GM21825 (cell line): ENCODE data around the gene FIS1.

Experiments used
- ATAC-seq: cut with Tn5 transposase; IDR thresholded peaks from one replicate; pipeline ENCODE4 v1.9.1; 2021; ENCODE audit warnings: mild to moderate bottlenecking, moderate library complexity; ENCODE audit not compliant: unreplicated experiment

The FIS1 gene

DNA sequence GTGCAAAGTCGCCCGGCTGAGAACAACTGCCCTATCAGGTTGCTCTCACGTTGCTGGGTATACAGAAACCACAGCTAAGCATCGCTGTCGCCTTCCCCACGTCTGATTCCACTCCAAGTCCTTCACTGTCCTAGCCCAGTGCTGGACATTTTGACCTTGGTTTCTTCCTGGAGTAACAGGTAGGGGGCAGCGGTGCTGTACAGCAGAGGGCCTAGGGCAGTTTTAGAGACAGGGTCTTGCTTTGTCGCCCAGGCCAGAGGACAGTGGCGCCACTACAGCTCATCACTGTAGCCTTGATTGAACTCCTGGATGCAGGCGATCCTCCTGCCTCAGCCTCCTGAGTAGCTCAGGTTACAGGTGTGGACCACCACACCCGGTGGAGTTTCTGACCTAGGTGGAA lies 9.8 kb downstream of the FIS1 start:
- no peak for ATAC-seq

DNA sequence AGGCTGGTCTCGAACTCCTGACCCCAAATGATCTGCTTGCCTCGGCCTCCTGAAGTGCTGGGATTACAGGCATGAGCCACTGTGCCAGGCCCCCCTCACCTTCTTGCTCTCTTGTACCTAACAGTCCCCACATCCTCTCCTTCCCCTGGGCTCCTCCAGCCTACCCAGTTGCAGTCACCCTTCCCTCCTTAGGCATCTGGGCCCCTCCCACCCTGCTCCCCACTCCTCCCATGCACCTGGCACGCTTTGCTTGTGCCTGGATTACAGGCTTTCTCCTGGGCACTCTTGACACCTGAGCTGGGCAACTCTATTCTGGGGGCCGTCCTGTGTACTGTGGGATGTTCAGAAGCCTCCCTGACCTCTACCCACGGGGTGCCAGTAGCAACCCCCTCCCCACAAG lies 10.2 kb downstream of the FIS1 start:
- ATAC-seq, result no peak

DNA sequence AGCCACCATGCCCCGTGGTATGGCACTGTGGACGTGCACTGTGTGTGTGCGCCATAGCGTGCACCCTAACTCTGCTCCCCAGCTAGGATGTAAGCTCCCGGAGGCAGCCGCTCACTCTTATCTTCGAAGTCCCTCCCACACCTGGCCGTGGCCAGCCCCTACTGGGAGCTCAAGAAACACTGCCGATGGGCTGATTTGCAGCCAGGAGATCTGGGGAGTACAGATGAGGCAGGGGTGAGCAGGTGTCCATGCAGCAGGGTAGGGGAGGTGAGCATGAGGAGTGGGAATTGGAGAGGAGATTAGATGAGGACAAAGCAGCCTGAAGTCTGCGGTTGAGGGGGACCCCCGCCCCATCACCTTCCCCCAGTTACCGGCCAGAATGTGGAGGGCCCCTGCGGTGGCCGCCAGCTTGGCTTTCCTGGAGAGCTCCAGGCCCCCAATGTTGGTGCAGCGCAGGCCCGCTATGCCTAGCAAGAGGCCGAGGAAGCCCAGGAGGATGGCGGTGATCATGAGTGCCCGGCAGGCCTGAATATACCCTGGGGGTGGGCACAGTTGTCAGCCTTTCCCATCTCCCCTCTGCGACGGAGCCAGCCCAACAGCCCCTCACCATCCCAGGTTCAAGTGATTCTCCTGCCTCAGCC lies 10.9 kb downstream of the FIS1 start:
- no peak for ATAC-seq

DNA sequence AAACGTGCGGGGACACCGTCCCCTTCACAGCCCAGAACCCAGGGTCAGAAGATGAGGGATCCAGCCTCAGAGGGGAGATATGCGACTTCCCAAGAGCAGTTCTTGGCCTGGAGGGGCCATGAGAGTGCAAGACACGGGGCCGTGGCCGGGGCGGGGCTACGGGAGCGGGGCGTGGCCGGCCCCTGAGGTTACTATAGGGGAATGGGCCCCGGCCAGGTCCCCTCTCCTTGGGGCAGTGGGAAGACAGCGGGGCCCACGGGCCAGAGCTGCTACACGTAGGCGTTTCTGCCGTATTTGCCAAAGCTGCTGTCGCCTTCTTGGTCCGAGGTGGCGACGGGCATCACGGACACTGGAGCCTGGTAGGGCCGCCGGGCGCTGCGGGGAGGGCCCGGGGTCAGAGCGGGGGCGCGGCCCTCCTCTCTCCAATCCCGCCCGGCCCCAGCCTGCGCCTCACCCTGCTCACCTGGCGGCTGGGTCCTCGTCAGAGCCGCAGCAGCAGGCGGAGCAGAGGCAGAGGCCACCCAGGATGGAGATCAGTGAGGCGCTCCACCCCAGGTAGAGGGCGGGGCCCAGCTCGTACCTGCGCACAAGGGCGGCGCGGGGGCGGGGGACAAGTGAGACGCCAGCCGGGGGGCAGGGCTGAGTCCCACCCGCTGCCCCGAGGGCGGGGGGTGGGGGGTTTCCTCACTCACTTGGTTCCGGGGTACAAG lies 12.6 kb downstream of the FIS1 start:
- no peak for ATAC-seq

DNA sequence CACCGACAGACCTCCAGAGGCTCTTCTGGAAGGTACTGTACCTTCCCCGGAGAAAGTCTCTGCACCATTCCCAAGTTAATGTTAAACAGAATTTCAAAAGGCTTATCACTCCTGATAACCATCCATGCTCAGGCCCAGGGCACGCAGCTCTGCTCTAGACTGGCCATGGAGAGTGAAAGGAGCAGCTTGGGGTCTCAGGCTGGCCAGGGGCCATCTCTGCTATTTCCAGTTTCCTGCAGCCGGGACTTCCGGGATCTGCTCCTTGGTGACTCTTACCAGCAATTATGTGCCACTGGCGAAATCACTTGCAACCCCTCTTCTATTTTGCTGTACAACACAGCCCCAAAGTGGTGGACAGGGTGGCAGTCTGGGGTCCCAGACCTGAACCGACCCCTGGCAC lies 13.2 kb downstream of the FIS1 start:
- no peak for ATAC-seq

DNA sequence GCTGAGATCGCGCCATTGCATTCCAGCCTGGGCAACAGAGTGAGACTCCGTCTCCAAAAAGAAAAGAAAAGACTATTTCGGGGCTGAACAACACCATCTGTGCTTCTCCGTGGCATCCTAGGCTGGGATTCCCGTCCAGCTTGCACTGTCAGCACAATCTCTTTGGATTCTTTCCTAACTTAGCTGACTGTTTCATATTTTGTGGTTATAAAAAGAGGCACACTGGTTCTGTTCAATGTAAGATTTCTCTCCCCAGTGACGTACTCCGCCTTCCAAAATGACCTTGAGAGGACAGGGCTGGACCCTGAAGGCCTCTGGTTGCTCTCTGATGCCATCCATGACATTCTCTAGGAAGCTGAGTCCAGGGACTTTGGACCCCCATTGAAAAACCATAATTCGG lies 18.2 kb downstream of the FIS1 start:
- ATAC-seq, result no peak

DNA sequence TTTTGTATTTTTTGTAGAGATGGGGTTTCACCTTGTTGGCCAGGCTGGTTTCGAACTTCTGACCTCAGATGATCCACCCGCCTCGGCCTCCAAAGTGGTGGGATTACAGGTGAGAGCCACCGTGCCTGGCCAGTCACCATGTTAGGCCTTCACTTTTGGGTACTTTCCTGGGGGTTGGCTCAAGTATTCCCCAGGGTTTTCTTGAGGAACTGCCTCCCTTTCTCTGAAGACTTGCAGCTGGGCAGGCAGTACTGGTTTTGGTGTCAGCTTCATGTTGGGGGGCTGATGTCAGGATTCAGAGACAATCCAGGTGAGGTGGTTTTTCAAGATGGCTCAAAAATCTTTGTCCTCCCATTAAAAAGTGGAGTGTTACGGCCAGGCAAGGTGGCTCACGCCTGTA lies 19.2 kb downstream of the FIS1 start:
- ATAC-seq, result no peak

DNA sequence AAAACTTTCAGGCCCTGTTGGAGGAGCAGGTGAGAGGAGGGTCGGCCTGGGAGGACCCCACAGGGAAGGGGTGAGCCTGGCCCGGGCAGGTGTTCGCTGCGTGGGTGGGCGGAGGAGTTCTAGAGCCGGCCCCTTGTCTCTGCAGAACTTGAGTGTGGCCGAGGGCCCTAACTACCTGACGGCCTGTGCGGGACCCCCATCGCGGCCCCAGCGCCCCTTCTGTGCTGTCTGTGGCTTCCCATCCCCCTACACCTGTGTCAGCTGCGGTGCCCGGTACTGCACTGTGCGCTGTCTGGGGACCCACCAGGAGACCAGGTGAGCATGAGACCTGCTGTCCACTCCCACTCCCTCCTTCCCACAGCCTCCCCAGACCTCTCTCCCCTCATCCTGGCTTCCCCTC lies 21.4 kb downstream of the FIS1 start:
- ATAC-seq, result no peak

DNA sequence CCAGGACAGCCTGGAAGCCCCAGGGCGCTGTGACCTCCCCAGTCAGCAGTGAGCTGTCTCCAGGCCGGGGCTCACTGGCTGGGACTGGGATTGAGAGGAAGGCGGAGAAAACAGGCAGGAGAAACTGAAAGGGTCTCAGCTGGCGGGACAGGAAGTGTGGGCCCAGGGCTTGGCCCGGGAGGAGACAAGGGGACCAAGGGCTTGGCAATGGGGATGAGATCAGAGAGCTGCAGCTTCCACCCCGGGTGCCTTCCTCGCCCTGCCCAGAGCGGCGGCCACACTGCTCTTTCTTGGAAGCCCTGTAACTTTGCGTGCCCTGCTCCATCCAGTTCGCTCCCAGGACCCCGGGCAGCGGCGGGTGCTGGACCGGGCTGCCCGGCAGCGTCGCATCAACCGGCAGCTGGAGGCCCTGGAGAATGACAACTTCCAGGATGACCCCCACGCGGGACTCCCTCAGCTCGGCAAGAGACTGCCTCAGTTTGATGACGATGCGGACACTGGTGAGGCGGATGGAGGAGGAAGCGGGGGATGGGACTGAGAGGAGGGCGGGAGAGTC lies 22.5 kb downstream of the FIS1 start:
- ATAC-seq, result no peak

DNA sequence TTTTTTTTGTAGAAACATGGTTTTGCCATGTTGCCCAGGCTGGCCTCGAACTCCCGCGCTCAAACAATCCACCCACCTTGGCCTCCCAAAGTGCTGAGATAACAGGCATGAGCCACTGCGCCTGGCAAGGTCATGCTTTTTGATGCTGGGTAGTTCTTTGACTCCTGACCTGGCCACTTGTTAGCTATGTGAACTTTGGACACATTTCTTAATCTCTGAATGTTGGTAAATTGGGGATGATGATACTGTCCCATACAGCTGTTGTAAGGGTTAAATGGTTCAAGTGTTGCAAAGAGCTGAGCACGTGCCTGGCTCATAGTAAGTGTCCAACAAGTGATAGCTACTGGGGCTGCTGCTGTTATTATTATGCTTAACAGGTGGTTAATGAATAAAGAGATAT lies 24.6 kb downstream of the FIS1 start:
- no peak for ATAC-seq

DNA sequence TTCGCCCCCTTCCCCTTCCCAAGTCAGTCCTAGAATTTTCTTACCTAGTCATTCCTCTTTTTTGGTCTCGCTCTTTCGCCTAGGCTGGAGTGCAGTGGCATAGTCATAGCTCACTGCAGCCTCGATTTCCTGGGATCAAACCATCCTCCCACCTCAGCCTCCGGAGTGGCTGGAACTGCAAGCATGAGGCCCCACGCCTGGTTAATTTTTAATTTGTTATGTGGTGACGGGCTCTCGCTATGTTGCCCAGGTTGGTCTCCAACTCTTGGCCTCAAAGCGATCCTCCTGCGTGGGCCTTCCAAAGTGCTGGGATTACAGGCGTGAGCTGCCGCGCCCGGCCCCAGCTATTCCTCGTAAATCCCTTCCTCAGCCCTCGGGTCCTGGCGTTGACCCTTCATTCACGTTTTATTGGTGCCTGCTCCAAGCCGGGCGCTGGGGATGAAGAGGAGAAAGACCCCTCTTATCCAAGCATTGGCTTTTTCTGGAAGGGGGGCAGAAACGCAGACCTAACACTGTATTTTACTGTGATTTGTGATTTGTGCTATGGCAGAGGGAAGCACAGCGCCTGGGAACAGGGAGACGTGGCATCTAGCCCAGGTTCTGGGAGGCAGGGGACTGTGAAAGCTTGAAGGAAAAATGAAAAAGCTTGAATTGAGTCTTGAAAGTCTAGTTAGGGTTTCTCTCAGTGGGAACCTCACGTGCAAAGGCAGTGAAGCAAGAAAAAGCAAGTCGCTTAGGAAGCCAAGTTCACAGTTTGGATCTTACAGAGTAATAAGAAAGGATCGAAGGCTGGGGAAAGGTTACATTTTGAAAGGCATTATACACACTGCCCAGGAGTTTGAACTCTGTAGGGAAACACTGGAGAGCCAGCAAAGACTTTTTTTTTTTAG lies 26.4 kb downstream of the FIS1 start:
- peak; percentile 4 for ATAC-seq

DNA sequence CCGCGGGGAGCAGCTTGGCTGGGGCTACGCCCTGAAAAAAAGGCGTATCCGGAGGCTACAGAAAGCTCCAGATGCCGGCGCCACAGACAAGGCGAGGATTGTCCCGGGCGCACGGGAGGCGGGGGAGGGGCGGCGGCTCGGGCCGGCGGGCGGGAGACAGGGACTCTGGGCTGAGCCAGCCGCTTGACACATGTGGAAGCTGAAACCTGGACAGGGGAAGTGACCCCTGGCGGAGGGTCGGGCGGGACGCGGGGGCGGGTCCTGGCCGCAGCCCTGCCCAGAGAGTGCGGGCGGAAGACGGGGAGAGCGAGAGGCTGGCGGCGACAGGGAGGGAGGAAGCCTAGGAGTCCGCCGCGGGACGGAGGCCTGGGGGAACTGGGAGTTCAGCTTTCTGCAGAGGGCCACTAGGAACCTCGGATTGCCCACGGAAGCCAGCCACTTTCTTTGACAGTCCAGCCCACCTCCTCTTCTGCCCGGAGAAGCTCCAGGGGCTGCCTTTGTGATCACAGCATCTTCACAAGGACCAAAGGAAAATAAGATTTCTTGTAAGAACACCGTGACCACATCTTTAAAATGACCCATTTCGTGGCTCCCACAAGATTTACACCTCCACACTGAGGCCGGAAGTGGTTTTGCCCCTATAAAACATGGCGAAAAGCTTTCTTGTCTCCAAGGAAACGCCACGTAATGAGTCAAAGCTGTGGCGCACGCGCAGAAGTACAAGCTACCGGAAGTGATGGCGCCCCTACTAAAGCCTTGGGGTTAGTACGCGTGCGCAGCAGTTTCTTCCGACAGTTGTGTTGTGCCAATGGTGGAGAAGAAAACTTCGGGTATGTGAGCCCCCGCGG lies 27.3 kb downstream of the FIS1 start, which contains the start of the genes PLOD3 and ZNHIT1:
PLOD3 (minus strand) TSS at position 194 of the 848 bp plus-strand sequence. CDS start 307 bp downstream, outside the sequence.
ZNHIT1 (plus strand) TSS at position 778 of the 848 bp plus-strand sequence; CDS start at position 809, 31 bp downstream.
- peak; percentile 57 for ATAC-seq

DNA sequence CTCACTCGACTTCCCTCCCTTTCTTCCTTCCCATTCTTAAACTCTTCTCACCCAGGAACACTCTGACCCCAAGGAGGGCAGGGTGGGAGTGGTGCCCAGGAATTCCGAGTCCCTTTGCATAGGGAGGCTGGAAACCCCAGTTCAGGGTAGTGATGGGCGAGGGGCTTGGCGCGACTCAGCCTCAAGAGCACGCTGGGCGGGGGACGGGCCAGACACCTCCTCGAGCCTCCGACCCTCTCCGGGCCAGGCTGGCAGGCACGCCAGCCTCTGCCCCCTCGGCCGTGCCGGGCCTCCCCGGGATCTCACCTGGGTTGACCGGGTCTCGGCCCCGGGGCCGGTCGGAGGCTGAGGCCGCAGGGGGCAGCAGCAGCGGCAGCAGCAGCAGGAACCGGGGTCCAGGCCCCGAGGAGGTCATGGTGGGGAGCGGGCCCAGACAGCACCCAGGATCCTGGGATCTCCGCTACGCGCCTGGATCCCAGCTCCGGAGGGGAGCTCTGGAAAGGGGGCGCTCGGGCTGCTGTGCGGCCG lies 28.0 kb downstream of the FIS1 start:
- peak; percentile 22 for ATAC-seq

DNA sequence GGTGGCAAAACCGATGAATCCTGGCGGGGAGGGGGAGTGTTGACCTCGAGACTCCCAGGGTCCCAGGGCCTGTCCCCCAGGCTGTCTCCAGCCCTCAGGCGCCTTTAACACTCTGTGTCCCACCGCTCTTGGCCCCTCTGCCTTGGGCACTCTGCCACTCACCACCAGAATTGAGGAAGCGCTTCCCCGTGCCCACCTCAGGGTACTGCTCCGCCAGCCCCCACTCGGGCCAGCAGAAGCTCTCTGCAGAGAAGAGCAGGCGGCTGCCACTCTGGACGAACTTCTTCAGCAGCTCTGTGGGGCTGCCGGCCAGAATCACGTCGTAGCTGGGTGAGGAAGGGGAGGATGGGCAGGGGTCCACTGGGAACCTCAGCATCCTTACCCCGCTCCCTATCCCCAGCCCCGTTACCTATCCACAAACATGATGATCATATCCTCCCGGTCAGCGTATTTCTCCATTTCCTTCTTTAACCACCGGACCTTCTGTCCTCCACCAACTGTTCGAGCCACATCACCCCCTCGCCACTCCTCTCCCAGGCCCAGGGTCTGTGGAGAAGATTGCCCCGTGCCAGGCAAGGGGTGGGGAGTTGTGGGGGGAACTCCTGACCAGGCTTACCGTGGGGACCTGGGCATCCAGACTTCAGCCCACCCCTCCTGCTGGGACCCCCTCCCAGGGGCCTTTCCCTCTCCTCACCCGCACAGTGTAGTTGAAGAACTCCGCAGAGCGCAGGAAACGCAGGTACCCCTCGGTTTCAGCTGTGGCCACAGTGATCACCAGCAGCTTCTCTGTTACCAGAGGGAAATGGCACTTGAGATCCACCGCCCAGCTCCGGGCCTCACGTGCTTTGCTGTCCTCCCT lies 28.7 kb downstream of the FIS1 start:
- ATAC-seq, result peak; percentile 2

DNA sequence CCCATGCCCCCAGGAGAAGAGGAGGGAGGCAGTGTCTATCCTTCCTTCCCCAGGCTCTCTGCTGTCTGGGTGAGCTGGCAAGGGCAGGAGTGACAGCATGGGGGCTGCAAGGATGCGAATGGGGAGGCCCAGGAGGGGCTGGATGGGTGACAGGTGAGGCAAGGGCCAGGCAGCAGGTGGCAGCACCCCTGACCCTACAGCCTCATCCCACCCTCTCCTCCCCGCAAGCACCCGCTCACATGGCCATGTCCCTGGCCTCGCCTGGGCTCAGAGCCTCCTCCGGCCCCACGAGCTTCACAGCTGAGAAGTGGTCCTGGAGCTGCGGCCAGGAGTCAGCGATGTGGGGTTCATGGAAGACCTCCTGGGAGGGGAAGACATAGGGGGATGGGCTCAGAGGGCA lies 32.9 kb downstream of the FIS1 start:
- ATAC-seq, result no peak

DNA sequence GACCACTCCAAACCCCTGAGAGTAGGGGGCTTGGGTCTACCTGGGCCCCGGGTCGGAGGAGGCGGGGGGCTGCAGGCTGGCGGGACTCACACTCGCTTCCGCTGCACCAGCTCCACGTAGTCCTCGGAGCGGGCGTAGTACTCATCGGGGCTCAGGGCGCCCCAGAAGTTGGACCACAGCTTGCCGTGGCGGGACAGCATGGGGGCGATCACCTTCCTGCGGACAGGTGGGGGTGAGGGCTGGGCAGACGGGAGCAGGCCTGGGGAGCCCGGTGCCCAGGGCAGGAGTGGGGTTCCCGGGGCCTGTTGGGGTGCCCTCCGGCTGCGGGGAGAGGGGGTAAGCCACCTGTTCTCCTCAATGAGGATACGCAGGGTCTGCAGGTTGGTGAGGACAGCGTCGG lies 33.4 kb downstream of the FIS1 start:
- no peak for ATAC-seq

DNA sequence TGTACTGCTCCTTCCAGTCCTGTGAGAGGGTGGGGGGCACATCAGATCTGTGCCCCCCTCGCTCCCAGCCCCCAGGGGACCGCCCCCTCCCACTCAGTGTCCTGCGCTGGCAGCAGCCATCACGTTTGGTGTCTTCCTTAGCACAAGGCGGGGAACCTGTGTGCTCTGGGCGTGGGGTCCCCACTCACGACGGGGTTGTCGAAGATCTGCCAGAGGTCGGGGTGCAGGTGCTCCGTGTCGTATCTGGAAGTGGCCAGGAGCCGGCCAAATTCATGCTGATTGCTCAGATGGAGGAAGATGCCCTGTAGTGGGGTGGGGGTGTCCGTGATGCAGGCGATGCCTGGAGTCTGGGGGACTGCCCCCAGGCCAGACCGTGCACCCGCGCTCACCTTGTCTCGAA lies 34.7 kb downstream of the FIS1 start:
- no peak for ATAC-seq

DNA sequence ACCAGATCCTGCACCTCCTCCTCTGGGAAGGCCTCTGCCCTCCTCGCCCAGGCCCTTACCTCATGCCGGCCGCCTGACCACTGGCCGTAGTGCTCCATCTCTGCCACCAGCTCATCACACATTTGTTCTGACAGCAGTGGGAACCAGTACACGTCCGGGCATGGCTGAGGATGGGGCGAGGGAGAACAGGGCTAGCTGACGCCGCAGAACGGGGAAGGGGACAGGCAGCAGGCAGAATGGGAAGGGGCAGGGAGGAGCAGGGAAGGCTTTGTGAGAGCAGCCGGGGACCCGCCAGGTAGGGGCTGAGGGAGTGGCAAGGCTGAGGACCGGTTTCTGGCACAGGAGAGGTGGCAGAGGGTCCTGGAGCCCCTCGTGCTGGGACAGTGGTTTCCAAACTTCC lies 36.1 kb downstream of the FIS1 start:
- ATAC-seq, result no peak

DNA sequence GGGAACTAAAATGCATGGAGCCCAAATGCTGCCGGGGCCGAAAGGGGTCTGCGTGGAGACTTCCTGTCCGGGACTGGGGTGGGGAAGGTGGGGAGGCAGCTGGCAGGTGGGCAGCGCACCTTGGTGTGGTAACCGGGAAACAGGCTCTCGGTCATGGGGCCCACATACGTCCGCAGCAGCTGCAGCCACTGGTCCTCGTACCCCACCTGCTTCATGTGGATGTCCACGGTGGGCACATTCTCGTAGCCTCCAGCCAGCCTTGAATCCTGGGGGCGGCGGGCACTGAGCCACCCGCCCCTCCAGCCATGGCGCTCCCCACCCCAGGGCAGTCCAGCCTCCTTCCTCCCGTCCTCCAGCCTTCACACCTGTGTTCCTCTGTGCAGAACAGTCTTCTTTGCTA lies 37.4 kb downstream of the FIS1 start:
- ATAC-seq, result no peak
